GM18909 (cell line): ENCODE results near the gene RASSF5.

Experiments used
- ATAC-seq: cut with Tn5 transposase; IDR thresholded peaks from one replicate; pipeline ENCODE4 v1.9.1; 2021; ENCODE audit warnings: mild to moderate bottlenecking; ENCODE audit not compliant: unreplicated experiment, poor library complexity

The RASSF5 gene, protein sequence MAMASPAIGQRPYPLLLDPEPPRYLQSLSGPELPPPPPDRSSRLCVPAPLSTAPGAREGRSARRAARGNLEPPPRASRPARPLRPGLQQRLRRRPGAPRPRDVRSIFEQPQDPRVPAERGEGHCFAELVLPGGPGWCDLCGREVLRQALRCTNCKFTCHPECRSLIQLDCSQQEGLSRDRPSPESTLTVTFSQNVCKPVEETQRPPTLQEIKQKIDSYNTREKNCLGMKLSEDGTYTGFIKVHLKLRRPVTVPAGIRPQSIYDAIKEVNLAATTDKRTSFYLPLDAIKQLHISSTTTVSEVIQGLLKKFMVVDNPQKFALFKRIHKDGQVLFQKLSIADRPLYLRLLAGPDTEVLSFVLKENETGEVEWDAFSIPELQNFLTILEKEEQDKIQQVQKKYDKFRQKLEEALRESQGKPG

DNA sequence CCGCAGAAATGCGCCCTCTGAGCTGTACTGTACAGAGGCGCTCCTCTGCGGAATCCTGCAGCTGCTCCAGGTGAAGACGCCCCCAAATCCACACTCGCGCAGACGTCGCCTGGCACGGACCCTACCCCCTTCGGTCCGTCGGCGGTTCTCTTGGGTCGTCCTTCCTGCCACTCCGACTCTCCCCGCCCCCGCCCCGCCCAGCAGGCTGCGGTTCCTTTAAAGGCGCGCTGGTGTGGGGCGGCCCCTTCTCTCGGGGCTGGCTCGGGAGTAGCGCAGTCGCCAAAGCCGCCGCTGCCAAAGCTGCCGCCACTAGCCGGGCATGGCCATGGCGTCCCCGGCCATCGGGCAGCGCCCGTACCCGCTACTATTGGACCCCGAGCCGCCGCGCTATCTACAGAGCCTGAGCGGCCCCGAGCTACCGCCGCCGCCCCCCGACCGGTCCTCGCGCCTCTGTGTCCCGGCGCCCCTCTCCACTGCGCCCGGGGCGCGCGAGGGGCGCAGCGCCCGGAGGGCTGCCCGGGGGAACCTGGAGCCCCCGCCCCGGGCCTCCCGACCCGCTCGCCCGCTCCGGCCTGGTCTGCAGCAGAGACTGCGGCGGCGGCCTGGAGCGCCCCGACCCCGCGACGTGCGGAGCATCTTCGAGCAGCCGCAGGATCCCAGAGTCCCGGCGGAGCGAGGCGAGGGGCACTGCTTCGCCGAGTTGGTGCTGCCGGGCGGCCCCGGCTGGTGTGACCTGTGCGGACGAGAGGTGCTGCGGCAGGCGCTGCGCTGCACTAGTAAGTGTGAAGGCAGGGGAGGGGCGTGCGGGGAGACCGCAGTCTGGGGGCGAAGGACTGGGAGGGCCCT, at the start of gene RASSF5:
TSS of gene RASSF5 (plus strand) at position 248 of the 846 bp plus-strand sequence. CDS start at position 320, 72 bp downstream.
- ATAC-seq = peak; percentile 68

GRCh38 chr1:206459703-206460102, 47.6 kb upstream of the RASSF5 start:
- no peak for ATAC-seq

GRCh38 chr1:206460836-206461426, 46.4 kb upstream of the RASSF5 start:
- ATAC-seq = no peak

GRCh38 chr1:206461602-206462455, 45.5 kb upstream of the RASSF5 start:
- ATAC-seq = peak; percentile 58

GRCh38 chr1:206463137-206463536, 44.2 kb upstream of the RASSF5 start:
- ATAC-seq = no peak

GRCh38 chr1:206463911-206464310, 43.4 kb upstream of the RASSF5 start:
- ATAC-seq = no peak

DNA sequence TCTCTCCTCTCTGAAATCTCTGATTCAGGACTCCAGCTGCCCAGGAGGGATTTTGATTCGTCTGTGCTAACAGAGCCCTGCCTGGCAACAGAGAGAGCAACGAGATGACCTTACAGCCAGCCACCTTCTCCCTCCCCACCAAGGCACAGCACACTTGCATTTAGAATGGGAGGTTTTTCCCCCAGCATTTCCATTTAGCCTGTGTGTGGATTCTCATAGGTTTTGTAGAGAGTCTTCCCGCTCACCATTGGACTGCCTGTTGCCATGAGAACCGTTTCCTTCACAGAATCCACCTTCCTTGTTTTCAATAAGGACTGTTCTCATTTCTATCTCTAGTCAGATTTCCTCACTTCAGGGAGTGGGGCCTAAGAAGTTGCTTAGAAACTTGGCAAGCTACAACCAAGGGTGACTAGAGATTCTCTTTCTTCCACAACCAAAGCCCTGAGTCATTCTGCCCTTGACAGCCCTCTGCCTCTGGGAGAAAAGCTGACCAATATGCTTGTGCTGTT, 42.8 kb upstream of the RASSF5 start:
- ATAC-seq = no peak

- ATAC-seq = no peak
Observed at GRCh38 chr1:206465951-206466350, 41.4 kb upstream of the RASSF5 start.

- ATAC-seq = no peak
Observed at GRCh38 chr1:206466840-206467649, 40.3 kb upstream of the RASSF5 start.

DNA sequence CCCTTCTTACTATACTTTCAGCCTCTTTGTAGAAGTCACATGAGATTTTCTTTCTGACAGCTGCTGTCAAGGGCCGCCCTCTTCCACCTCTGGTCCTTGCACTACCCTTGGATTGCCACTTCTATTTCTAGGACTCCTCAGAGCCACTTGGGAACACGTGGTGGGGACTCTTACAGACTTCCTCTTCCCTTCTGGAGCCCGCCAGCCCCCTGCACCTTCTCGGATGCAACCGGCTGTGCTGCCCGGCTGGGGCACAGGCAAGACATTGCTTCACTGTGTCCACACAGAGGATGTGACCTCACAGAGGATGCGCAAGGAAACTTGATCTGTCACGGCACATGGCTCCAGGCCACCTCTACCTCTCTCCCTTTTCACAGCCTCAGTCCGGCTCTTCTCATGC, 39.4 kb upstream of the RASSF5 start:
- no peak for ATAC-seq

DNA sequence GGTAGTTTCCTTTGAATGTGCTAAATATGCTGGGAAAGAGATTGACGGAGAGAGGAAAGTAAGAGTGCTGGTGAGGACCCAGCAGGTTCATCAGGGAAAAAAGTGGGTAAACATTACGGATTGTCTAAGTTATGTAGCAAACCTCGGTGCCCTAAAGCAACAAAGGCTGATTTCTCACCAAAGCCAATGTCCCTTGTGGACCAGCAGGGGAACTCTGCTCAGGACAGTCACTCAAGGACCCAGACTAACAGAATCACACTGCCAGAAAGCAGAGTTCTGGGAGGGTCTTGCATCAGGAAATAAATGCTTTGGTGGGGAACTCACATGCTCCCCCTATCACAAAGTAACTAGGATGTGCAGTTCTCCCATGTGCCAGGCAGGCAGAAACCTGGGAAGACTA, 38.8 kb upstream of the RASSF5 start:
- ATAC-seq = no peak

DNA sequence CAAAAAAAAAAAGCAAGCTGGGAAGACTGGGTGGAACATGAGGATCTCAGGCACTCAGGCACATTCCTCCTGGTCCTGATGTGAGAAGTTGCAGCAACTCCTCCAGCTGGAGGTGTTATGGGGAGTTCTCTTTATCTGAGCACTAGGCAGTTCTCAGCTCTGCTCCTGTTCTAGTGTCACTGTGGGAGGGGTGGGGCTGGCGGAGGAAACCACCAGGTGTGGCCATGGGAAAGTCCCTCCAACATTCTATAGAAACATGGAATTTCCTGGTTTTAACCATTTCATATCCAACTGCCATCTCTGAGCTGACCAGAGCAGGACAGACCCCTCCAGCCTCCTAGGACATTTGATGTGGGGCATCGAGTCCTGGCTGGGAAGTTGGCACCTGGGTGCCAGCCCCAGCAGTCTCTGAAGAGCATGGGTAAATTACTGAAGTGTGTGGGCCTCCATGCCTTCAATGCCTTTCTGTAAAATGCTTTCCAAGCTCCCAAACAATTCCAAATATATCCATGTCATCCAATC, 37.9 kb upstream of the RASSF5 start:
- no peak for ATAC-seq

- peak; percentile 56 for ATAC-seq
Observed at GRCh38 chr1:206469933-206470691, 37.2 kb upstream of the RASSF5 start, which contains the start of gene IKBKE. IKBKE (plus strand) TSS chr1:206470476; CDS start chr1:206473228, 2,752 bp downstream.

GRCh38 chr1:206470692-206471414, 36.5 kb upstream of the RASSF5 start:
- peak; percentile 15 for ATAC-seq

DNA sequence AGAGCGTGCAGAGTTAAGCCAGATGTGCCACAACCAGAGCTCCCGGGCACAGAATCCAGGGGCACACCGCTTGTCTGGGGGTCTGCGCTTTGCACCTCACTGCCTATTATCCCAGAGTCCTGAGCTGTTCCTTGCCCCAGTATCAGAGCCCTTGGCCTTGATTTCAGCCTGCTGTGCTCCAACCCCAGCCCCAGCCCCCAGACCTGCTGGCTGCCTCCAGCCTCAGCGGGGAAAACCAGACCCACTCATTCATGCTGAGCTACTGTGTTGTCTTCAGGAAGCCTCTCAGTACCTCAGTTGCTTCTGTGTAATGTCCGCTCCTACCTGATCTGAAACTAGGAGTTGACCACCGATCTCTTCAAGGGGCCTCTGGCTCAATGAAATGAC, 35.9 kb upstream of the RASSF5 start:
- ATAC-seq = no peak

DNA sequence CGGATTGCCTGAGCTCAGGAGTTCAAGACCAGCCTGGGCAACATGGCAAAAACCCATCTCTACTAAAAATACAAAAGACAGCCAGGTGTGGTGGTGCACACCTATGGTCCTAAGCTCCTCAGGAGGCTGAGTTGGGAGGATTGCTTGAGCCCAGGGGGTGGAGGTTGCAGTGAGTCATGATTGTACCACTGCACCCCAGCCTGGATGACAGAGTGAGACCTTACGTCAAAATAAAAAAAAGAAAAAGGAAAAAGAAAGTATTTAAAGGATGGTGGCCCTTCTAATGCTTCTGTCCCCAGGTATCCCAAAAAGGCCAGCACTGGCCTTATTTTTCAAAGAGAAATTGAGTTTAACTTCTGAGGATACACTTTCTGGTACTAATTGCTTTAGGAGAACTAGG, 35.3 kb upstream of the RASSF5 start:
- ATAC-seq = no peak

- ATAC-seq = no peak
Observed at GRCh38 chr1:206472454-206472853, 34.9 kb upstream of the RASSF5 start.
